Central memory CD8-positive, alpha-beta T cell (primary cell): Measurements from ENCODE around the gene RPGRIP1L.

Experiments
- ATAC-seq: fragments of 150-1000 bp; cut with Tn5 transposase; replicated peaks from 2 replicates; pipeline ENCODE4 v1.10.0; 2022; ENCODE audit warnings: mild to moderate bottlenecking, moderate FRiP score, moderate number of reproducible peaks; ENCODE audit not compliant: poor library complexity, severe bottlenecking; ENCODE audit errors: extremely low read depth
- DNase-seq, 2 donors: peaks; one replicate each; pipeline ENCODE4 v3.0.0; 2021; ENCODE audit warnings: low spot score in 2 of 2
- H3K27ac Mint-ChIP-seq: one replicate; pipeline ENCODE4 v1.8.0; 2022; ENCODE audit warnings: low read depth, mild to moderate bottlenecking, moderate library complexity, mixed read lengths
- H3K27me3 Mint-ChIP-seq: one replicate; pipeline ENCODE4 v1.8.0; 2022; ENCODE audit warnings: mixed read lengths
- H3K36me3 Mint-ChIP-seq: one replicate; pipeline ENCODE4 v1.8.0; 2022; ENCODE audit warnings: mild to moderate bottlenecking, moderate library complexity, mixed read lengths; ENCODE audit not compliant: insufficient read depth
- H3K4me1 Mint-ChIP-seq: one replicate; pipeline ENCODE4 v1.8.0; 2022; ENCODE audit warnings: mixed read lengths
- H3K4me3 Mint-ChIP-seq: one replicate; pipeline ENCODE4 v1.8.0; 2022; ENCODE audit warnings: mild to moderate bottlenecking, moderate library complexity, mixed read lengths
- H3K9me3 Mint-ChIP-seq: one replicate; pipeline ENCODE4 v1.8.0; 2022; ENCODE audit warnings: mixed read lengths

Gene RPGRIP1L

DNA sequence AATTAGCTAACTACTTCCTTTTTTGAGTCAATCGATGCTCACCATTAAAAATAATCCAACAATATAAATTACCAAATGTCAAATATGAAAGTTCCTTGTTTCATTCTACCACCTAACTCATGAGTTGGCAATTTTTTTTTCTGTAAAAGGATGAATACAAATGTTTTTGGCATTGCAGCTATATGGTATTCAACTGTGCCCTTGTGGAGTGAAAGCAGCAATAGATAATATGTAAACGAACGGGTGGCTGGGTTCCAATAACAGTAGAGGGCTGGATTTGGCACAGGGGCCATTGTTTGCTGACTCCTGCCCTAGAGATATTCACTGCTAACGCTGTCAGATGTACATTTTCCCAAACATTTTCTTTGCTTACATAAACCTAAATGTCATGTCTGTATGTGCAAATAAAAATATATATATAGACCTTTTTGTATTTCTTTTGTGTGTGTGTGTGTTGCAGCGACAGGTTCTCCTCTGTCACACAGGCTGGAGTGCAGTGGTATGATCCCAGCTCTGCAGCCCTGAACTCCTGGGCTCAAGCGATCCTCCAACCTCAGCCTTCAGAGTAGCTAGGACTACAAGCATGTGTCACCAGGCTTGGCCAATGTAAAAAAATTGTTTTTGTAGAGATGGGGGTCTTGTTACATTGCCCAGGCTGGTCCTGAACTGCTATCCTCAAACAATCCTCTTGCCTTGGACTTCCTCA, 73.9 kb downstream of the RPGRIP1L start:
- H3K9me3 Mint-ChIP-seq = no peaks in the 10 kb centered on the region
- H3K27ac Mint-ChIP-seq = no peak overlapping the region
- no peaks in the 10 kb centered on the region for H3K36me3 Mint-ChIP-seq
- no peaks in the 10 kb centered on the region for H3K27me3 Mint-ChIP-seq
- DNase-seq = no peak
- no peak overlapping the region for H3K4me3 Mint-ChIP-seq
- ATAC-seq = no peak
- no peaks in the 10 kb centered on the region for H3K4me1 Mint-ChIP-seq

DNA sequence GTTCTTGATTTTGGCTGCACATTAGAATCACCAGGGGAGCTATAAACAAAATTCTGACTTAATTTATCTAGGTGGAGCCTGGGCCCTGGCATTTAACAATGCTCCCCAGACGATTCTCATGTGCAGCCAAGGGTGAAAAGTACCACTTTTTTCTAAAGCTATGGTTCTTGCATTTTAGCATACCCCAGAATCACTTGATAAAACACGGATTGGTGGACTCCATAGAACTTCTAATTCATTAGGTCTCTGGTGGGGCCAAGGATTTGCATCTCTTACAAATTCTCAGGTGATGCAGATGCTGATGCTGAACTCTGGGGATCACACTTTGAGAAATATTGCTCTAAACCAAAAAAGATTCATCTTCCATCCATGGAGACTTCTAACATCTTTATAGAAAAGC, 74.5 kb downstream of the RPGRIP1L start:
- ATAC-seq (no peak), DNase-seq (no peak)
- no peaks in the 10 kb centered on the region for H3K36me3 Mint-ChIP-seq
- no peaks in the 10 kb centered on the region for H3K27me3 Mint-ChIP-seq
- H3K4me3 Mint-ChIP-seq = no peak overlapping the region
- no peak overlapping the region for H3K27ac Mint-ChIP-seq
- no peaks in the 10 kb centered on the region for H3K4me1 Mint-ChIP-seq
- H3K9me3 Mint-ChIP-seq = no peaks in the 10 kb centered on the region

DNA sequence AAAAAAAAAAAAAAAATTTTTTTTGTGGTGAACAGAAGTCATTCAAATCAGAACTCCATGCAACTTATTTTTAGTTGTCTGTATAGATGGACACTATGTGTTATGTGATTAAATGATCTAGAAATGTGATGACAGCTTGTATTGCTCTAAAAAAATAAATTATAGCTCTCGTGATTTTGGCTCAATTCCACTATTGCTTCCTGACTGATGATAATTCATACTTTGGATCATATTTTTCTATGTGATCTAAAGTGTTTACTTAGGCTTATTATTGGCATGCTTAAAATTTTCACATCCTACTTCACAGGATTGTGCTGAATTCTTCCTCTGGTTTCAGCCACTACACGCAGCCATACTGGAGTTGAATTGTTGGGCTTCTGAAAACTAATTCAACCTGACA, 76.8 kb downstream of the RPGRIP1L start:
- Mint-ChIP-seq H3K4me3 (no peak overlapping the region), H3K9me3 (no peaks in the 10 kb centered on the region), H3K36me3 (no peaks in the 10 kb centered on the region), H3K27ac (no peak overlapping the region), H3K27me3 (no peaks in the 10 kb centered on the region), H3K4me1 (no peaks in the 10 kb centered on the region)
- ATAC-seq (no peak), DNase-seq (no peak)

DNA sequence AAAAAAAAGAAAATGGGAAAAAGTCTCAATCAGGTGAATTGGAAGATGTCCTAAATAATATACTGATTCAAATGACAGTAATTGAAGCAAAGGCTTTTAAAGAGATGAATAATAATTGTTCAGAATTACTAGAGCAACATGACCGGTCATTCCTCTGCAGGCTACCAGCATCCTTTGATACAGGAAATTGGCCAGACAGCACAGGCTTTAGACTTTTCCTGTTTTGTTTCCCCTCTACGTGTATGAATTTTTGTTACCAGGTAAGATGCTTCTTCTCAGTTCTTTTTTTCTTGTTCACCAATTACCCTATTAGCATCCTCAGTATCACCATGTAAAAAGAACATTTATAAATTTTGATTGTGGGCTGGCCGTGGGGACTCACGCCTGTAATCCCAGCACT, 77.5 kb downstream of the RPGRIP1L start:
- no peaks in the 10 kb centered on the region for H3K4me1 Mint-ChIP-seq
- H3K27ac Mint-ChIP-seq = no peak overlapping the region
- DNase-seq (no peak), ATAC-seq (no peak)
- H3K27me3 Mint-ChIP-seq = no peaks in the 10 kb centered on the region
- no peaks in the 10 kb centered on the region for H3K9me3 Mint-ChIP-seq
- no peaks in the 10 kb centered on the region for H3K36me3 Mint-ChIP-seq
- H3K4me3 Mint-ChIP-seq = no peak overlapping the region

DNA sequence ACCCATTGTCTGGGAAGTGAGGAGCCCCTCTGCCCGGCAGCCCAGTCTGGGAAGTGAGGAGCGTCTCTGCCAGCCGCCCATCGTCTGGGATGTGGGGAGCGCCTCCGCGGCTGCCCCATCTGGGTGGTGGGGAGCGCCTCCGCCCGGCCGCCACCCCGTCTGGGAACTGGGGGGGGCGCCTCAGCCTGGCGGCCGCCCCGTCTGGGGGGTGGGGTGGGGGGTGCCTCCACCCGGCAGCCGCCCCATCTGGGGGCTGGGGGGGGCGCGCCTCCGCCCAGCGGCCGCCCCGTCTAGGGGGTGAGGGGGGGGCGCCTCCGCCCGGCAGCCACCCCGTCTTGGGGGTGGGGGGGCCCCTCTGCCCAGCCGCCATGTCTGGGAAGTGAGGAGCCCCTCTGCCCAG, 78.4 kb downstream of the RPGRIP1L start:
- Mint-ChIP-seq H3K27me3 (no peaks in the 10 kb centered on the region), H3K36me3 (no peaks in the 10 kb centered on the region), H3K4me1 (no peaks in the 10 kb centered on the region), H3K27ac (no peak overlapping the region), H3K9me3 (no peaks in the 10 kb centered on the region), H3K4me3 (no peak overlapping the region)
- DNase-seq (no peak), ATAC-seq (no peak)

DNA sequence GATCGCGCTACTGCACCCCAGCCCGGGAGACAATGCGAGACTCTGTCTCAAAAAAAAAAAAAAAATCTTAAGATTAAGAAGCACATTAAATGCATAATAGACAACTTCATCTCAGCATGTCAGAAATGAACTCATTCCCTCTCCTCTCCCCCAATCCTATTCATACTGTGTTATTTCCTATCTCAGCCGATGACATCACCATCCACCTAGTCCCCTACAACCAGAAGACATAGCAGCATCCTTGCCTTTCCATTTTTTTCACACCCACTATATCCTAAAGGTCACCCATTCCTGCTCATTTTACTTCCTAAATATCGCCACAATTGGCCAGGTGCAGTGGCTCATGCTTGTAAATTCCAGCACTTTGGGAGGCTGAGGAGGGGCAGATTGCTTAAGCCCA, 81.3 kb downstream of the RPGRIP1L start:
- no peaks in the 10 kb centered on the region for H3K9me3 Mint-ChIP-seq
- ATAC-seq = no peak
- no peak overlapping the region for H3K4me3 Mint-ChIP-seq
- no peak overlapping the region for H3K27ac Mint-ChIP-seq
- no peaks in the 10 kb centered on the region for H3K27me3 Mint-ChIP-seq
- DNase-seq = no peak
- H3K36me3 Mint-ChIP-seq = no peaks in the 10 kb centered on the region
- H3K4me1 Mint-ChIP-seq = no peaks in the 10 kb centered on the region

DNA sequence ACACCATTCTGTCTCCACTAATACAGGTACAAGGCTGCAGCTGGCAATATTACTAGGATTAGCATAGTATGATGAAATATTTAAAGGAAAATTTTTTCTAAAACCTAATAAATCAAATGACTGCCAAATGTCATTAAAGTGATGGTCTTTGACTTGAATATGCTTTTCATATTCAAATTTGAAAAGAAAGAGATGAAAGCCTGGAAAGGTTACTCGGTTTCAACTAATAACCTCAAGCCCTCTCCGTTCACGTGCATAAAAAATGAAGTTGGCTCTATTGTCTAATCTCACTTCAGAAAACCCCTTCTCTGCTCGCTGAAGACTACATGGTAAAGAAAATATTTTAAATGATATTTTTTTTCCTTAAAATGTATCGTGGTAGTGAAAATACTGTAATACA, 83.2 kb downstream of the RPGRIP1L start:
- no peak for ATAC-seq
- no peaks in the 10 kb centered on the region for H3K36me3 Mint-ChIP-seq
- H3K4me1 Mint-ChIP-seq = no peaks in the 10 kb centered on the region
- H3K9me3 Mint-ChIP-seq = no peaks in the 10 kb centered on the region
- DNase-seq = no peak
- H3K27me3 Mint-ChIP-seq = no peaks in the 10 kb centered on the region
- no peak overlapping the region for H3K4me3 Mint-ChIP-seq
- no peak overlapping the region for H3K27ac Mint-ChIP-seq

DNA sequence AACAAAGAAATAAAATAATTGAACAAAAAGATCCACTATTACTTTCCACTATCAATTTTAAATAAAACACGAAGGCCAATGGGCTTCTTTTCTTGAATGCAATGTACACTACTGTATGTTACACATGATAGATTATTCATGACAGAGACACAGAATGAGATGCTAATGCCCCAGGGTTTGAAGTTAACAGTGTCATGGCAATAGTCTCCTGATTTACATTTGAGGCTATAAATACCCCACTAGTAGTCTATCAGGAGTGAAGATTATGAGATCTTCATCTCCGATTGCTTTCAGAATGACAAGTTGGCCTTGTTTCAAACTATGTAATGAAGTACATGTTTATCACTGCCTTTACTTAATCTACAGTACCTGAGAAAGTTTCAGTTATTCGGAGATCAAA, 84.4 kb downstream of the RPGRIP1L start:
- Mint-ChIP-seq H3K27me3 (no peaks in the 10 kb centered on the region), H3K36me3 (no peaks in the 10 kb centered on the region), H3K4me3 (no peak overlapping the region), H3K27ac (no peak overlapping the region), H3K9me3 (no peaks in the 10 kb centered on the region), H3K4me1 (no peaks in the 10 kb centered on the region)
- ATAC-seq = no peak
- DNase-seq = no peak

DNA sequence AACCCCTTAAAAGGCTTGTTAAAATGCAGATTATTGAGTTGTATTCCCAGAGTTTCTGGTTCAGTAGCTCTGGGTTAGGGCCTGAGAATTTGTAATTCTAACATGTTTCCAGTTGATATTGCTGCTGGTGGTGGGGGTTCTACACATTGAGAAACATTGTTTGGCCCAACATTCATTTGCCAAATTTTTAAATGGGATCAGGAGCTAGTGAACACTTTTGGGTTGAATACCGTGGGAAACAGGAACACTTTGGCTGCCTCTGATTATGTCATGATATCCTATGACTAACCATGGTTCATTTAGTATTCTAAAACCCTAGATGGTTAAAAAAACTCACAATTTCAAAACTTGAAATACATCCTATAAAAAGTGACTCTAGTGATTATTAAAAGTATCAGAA, 89.3 kb downstream of the RPGRIP1L start:
- no peaks in the 10 kb centered on the region for H3K4me1 Mint-ChIP-seq
- no peaks in the 10 kb centered on the region for H3K36me3 Mint-ChIP-seq
- H3K4me3 Mint-ChIP-seq = no peak overlapping the region
- H3K27me3 Mint-ChIP-seq = no peaks in the 10 kb centered on the region
- no peak for ATAC-seq
- H3K9me3 Mint-ChIP-seq = no peaks in the 10 kb centered on the region
- H3K27ac Mint-ChIP-seq = no peak overlapping the region
- no peak for DNase-seq

DNA sequence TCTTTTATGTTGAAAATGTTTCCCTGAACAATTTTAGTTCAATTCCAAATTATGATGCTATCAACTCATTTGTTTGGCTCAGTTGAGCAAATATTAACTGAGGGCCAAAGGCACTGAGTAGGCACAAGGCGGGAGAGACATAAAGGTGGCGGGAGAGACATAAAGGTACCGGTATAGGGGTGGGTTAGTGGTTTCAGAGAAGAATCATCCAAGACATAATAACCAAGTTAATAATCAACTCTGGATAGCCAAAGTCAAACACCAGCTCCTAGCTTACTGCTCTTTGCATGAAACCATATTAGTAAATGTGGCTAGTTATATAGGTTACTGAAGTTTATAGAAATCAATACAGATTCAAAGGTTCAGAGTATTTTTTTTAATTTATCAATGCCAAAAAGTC, 91.7 kb downstream of the RPGRIP1L start:
- Mint-ChIP-seq H3K4me3 (no peak overlapping the region), H3K36me3 (no peaks in the 10 kb centered on the region), H3K4me1 (no peaks in the 10 kb centered on the region), H3K27me3 (no peaks in the 10 kb centered on the region), H3K27ac (no peak overlapping the region), H3K9me3 (no peaks in the 10 kb centered on the region)
- DNase-seq (no peak), ATAC-seq (no peak)

DNA sequence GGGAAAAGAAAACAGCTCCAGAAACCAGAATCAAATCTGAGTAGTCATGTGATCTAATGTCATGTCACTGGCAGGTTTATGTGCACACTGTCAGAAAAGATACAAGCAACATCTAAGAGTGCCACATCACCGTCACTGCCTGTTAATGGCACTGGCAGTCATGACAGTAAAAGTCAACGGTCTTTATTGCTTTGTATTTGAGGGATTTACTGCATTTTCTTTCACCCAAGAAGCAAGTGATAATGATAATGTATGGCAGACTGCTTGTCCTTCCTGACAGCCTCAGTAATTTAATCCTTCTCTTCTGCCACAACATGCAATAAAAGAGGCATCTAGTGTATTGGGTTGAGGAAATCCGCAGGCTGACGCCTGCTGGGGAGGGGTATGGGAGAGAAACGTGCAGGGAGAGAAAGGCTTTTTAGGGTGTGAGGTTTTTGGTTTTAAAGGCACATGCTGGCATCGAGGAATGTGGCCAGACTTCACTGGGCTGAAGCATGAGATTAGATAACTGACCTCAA, 92.4 kb downstream of the RPGRIP1L start:
- DNase-seq (no peak), ATAC-seq (no peak)
- no peaks in the 10 kb centered on the region for H3K4me1 Mint-ChIP-seq
- H3K9me3 Mint-ChIP-seq = no peaks in the 10 kb centered on the region
- no peak overlapping the region for H3K4me3 Mint-ChIP-seq
- H3K27me3 Mint-ChIP-seq = no peaks in the 10 kb centered on the region
- no peaks in the 10 kb centered on the region for H3K36me3 Mint-ChIP-seq
- H3K27ac Mint-ChIP-seq = no peak overlapping the region

DNA sequence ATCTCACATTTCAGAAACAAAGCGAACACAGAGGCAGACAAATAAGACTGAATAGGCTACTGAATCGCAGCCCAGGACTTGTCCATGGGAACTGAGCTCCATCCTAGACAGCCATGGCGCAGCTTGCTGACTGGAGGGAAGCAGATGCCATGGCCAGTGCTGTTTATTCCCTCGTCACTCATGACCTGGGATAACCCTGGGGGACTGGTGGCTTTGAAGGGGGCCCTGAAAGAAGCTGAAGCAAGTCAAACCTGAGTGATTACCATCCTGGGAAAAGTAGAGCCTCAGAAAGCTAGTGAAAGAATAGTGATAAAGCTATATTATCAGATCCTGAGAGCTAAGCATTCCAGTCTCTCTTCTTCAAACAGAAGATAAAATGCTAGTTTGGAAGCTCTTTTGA, 94.1 kb downstream of the RPGRIP1L start:
- DNase-seq (no peak), ATAC-seq (no peak)
- no peaks in the 10 kb centered on the region for H3K36me3 Mint-ChIP-seq
- no peak overlapping the region for H3K4me3 Mint-ChIP-seq
- no peaks in the 10 kb centered on the region for H3K27me3 Mint-ChIP-seq
- H3K4me1 Mint-ChIP-seq = no peaks in the 10 kb centered on the region
- H3K9me3 Mint-ChIP-seq = no peaks in the 10 kb centered on the region
- no peak overlapping the region for H3K27ac Mint-ChIP-seq

DNA sequence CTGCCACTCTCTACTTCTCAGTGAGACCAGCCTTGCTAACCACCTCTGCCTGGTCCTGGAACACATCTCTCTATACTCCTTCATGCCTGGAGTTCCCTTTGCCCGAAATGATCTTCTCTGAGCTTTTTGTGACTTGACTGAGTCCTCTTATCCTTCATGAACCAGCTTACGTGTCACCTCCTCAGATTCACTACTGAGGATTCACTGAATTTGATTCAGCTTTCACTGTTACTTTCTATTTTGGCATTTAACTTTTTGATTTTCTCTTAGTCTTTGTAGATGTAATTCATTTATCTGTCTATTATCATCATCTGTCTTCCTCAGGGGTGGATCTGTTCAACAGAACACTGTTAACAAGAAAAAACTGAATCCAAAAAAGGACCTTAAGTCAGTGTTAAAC, 95.6 kb downstream of the RPGRIP1L start:
- no peaks in the 10 kb centered on the region for H3K9me3 Mint-ChIP-seq
- no peaks in the 10 kb centered on the region for H3K4me1 Mint-ChIP-seq
- H3K4me3 Mint-ChIP-seq = no peak overlapping the region
- H3K27ac Mint-ChIP-seq = no peak overlapping the region
- ATAC-seq (no peak), DNase-seq (no peak)
- no peaks in the 10 kb centered on the region for H3K36me3 Mint-ChIP-seq
- no peaks in the 10 kb centered on the region for H3K27me3 Mint-ChIP-seq
